HCT116 (cell line): ENCODE results near the gene BPIFB6. TPM values are rescaled to one million over a fixed set of nuclear protein-coding genes. Genes with fewer than 3 reads are reported as not detected.

Experiments used
- ATAC-seq: fragments of 200-7000 bp; cut with Tn5 transposase; 2 replicates; pipeline ENCODE4 v1.9.1; 2020; ENCODE audit warnings: mild to moderate bottlenecking, moderate library complexity
- BruUV-seq: library from RNA; stranded (reverse); fragments of 400-500 nt; replicated peaks from 2 replicates; lab custom pipeline; 2021; lab: Mats Ljungman, UMichigan
- CTCF ChIA-PET: fragments of 300-600 bp; sonication (Branson Sonifier 250); formaldehyde crosslinking; loops from one replicate; lab custom pipeline; 2021; ENCODE audit warnings: antibody characterized with exemption; lab: Charles Lee
- POLR2A ChIA-PET: fragments of 300-600, 350-600 bp; sonication (Branson Sonifier 250); formaldehyde crosslinking; loops from one replicate; lab custom pipeline; 2021; ENCODE audit warnings: antibody characterized with exemption; lab: Charles Lee
- RAD21 ChIA-PET, 2 experiments: fragments of 300-600 bp; sonication (Branson Sonifier 250); formaldehyde crosslinking; loops; one replicate each; lab custom pipeline; 2023; ENCODE audit warnings: low total read pairs in 2 of 2; ENCODE audit not compliant: uncharacterized antibody in 2 of 2, unreplicated experiment in 2 of 2, low non-redundant PET in 1 of 2; lab: Charles Lee
- DNase-seq: peaks from one replicate; pipeline ENCODE4 v3.0.0-alpha.2; 2010; ENCODE audit warnings: low read depth, low spot score
- H2AFZ ChIP-seq: fragments of 200-600 bp; shearing (Covaris generic), sonication (generic); 2 replicates; pipeline ENCODE4 v1.6.1; 2017; ENCODE audit warnings: low read depth, mixed run types, mixed read lengths, antibody characterized with exemption, low read length; ENCODE audit not compliant: poor library complexity, severe bottlenecking
- H3K27ac ChIP-seq: 2 replicates; pipeline ENCODE4 v1.5.1; 2012; ENCODE audit warnings: low read depth, low read length
- H3K27me3 ChIP-seq: fragments of 200-600 bp; sonication (generic); 2 replicates; pipeline ENCODE4 v1.6.1; 2016; ENCODE audit warnings: mixed run types, low read length, mixed read lengths; ENCODE audit not compliant: insufficient read depth
- H3K36me3 ChIP-seq, 2 experiments: fragments of 200-500 bp in 1 of 2; fragments of 200-600 bp in 1 of 2; sonication (Bioruptor generic) in 1 of 2; sonication (generic) in 1 of 2; 2 replicates each; pipeline versions ENCODE4 v1.5.1 to v1.6.1; 2014 to 2016; ENCODE audit warnings: low read length in 2 of 2, inconsistent platforms in 1 of 2, mixed read lengths in 1 of 2, mixed run types in 1 of 2; ENCODE audit not compliant: insufficient read depth in 2 of 2, control insufficient read depth in 1 of 2
- H3K4me1 ChIP-seq, 2 experiments: fragments of 200-600 bp in 1 of 2; sonication (generic) in 1 of 2; 2 replicates each; pipeline versions ENCODE4 v1.5.1 to v1.6.1; 2012 to 2017; ENCODE audit warnings: low read length in 2 of 2, inconsistent platforms in 1 of 2, mild to moderate bottlenecking in 1 of 2, mixed read lengths in 1 of 2, mixed run types in 1 of 2, moderate library complexity in 1 of 2; ENCODE audit not compliant: insufficient read depth in 2 of 2, control insufficient read depth in 1 of 2
- H3K4me2 ChIP-seq: fragments of 200-600 bp; sonication (generic); 2 replicates; pipeline ENCODE4 v1.6.1; 2017; ENCODE audit warnings: mixed run types, low read length, mixed read lengths
- H3K4me3 ChIP-seq, 2 experiments: fragments of 200-600 bp in 1 of 2; sonication (generic) in 1 of 2; replicated peaks in 1 of 2; 2 replicates each; pipeline ENCODE4 v1.5.1; 2011 to 2016; ENCODE audit warnings: low read length in 2 of 2, control low read depth in 1 of 2, low read depth in 1 of 2, mild to moderate bottlenecking in 1 of 2, mixed read lengths in 1 of 2, mixed run types in 1 of 2
- H3K79me2 ChIP-seq: fragments of 200-600 bp; sonication (generic); 2 replicates; pipeline ENCODE4 v1.6.1; 2017; ENCODE audit warnings: mild to moderate bottlenecking, mixed run types, low read length, moderate library complexity, mixed read lengths; ENCODE audit not compliant: insufficient read depth
- H3K9ac ChIP-seq: fragments of 200-600 bp; sonication (generic); 2 replicates; pipeline ENCODE4 v1.6.1; 2016; ENCODE audit warnings: low read length, mixed read lengths
- H3K9me2 ChIP-seq: fragments of 200-600 bp; sonication (generic), shearing (Covaris generic); 2 replicates; pipeline ENCODE4 v1.6.1; 2017; ENCODE audit warnings: mixed run types, mild to moderate bottlenecking, moderate library complexity; ENCODE audit not compliant: insufficient read depth
- H3K9me3 ChIP-seq, 2 experiments: fragments of 200-500 bp in 1 of 2; fragments of 200-600 bp in 1 of 2; sonication (Bioruptor generic) in 1 of 2; sonication (generic) in 1 of 2; 2 replicates each; pipeline ENCODE4 v1.6.1; 2014 to 2017; ENCODE audit warnings: low read length in 2 of 2, mixed read lengths in 2 of 2, inconsistent platforms in 1 of 2, low read depth in 1 of 2, mild to moderate bottlenecking in 1 of 2, mixed run types in 1 of 2, moderate library complexity in 1 of 2; ENCODE audit not compliant: control insufficient read depth in 1 of 2, insufficient read depth in 1 of 2
- H4K20me1 ChIP-seq: fragments of 200-600 bp; sonication (generic), shearing (Covaris generic); 2 replicates; pipeline ENCODE4 v1.6.1; 2017; ENCODE audit warnings: mixed run types, mild to moderate bottlenecking, moderate library complexity; ENCODE audit not compliant: insufficient read depth
- ATF3 ChIP-seq: IDR thresholded peaks from 2 replicates; pipeline ENCODE4 v1.6.1; 2012
- CBX3 ChIP-seq: IDR thresholded peaks from 2 replicates; pipeline ENCODE4 v1.6.1; 2012; ENCODE audit warnings: low read depth
- CEBPB ChIP-seq: IDR thresholded peaks from 2 replicates; pipeline ENCODE4 v1.6.1; 2012; ENCODE audit warnings: low read depth
- EGR1 ChIP-seq: IDR thresholded peaks from 2 replicates; pipeline ENCODE4 v1.6.1; 2012; ENCODE audit warnings: low read depth
- EZH2 ChIP-seq: fragments of 200-600 bp; sonication (generic); IDR thresholded peaks from 2 replicates; pipeline ENCODE4 v1.6.1; 2017; ENCODE audit warnings: antibody characterized with exemption, mixed run types
- EZH2phosphoT487 ChIP-seq: fragments of 200-600 bp; IDR thresholded peaks from 2 replicates; pipeline ENCODE4 v1.6.1; 2018; ENCODE audit warnings: antibody characterized with exemption, borderline replicate concordance
- JUND ChIP-seq: IDR thresholded peaks from 2 replicates; pipeline ENCODE4 v1.6.1; 2012
- MAX ChIP-seq: IDR thresholded peaks from 2 replicates; pipeline ENCODE4 v1.6.1; 2012
- POLR2A ChIP-seq: IDR thresholded peaks from 2 replicates; pipeline ENCODE4 v1.7.0; 2011; ENCODE audit warnings: borderline replicate concordance; ENCODE audit not compliant: insufficient read depth, insufficient read length; ENCODE audit errors: extremely low read depth
- POLR2AphosphoS5 ChIP-seq: IDR thresholded peaks from 2 replicates; pipeline ENCODE4 v1.6.1; 2011; ENCODE audit warnings: mild to moderate bottlenecking, low read depth, low read length, moderate library complexity
- REST ChIP-seq: IDR thresholded peaks from 2 replicates; pipeline ENCODE4 v1.6.1; 2012; ENCODE audit warnings: low read depth
- SIN3A ChIP-seq: IDR thresholded peaks from 2 replicates; pipeline ENCODE4 v1.6.1; 2012; ENCODE audit warnings: low read depth
- YY1 ChIP-seq: IDR thresholded peaks from 2 replicates; pipeline ENCODE4 v1.6.1; 2011; ENCODE audit warnings: low read length, low read depth, moderate library complexity, mild to moderate bottlenecking; ENCODE audit not compliant: insufficient replicate concordance; ENCODE audit errors: extremely low read depth
- intact Hi-C: fragments of 100-400 bp; cut with micrococcal nuclease; formaldehyde crosslinking; loops from 2 replicates; pipeline ENCODE4 v1.10.0; 2022
- total RNA-seq: library from RNA; stranded (reverse); gene quantifications from one replicate; pipeline ENCODE4 v1.2.1, GENCODE V29; 2021; ENCODE audit not compliant: unreplicated experiment

BPIFB6 gene
- total RNA-seq, 1 experiment from 2014 or later: not detected

GRCh38 chr20:33015114-33015484 is 16.3 kb upstream of the BPIFB6 start:
- intact Hi-C loops: no loop called here
- Histone ChIP-seq H3K9ac (no peak overlapping the region), H2AFZ (no peak overlapping the region), H3K27me3 (peaks cover 13% of the 10 kb centered on the region; the same call in 1 of the 2 replicates), H3K9me3 (no peaks in the 10 kb centered on the region), H3K4me1 (no peaks in the 10 kb centered on the region), H3K4me3 (no peak overlapping the region), H3K4me2 (no peak overlapping the region), H3K9me2 (no peaks in the 10 kb centered on the region), H3K79me2 (no peaks in the 10 kb centered on the region), H4K20me1 (no peaks in the 10 kb centered on the region), H3K36me3 (no peaks in the 10 kb centered on the region), H3K27ac (no peak overlapping the region)
- RAD21 ChIA-PET: no interaction called here
- CTCF ChIA-PET: no interaction called here
- POLR2A ChIA-PET: no interaction called here
- ATAC-seq: no peak
- TF ChIP-seq YY1 (no peak), CEBPB (no peak), EZH2phosphoT487 (no peak), MAX (no peak), CBX3 (no peak), POLR2A (no peak), SIN3A (no peak), POLR2AphosphoS5 (no peak), ATF3 (no peak), JUND (no peak), EZH2 (no peak), REST (no peak), EGR1 (no peak)
- BruUV-seq: no TSS peak
- DNase-seq: no peak
